ENCODE data around the gene PTBP1. TPM values are rescaled to one million over a fixed set of nuclear protein-coding genes. Genes with fewer than 3 reads are reported as not detected.

The PTBP1 gene
- total RNA-seq, 1 donor from 2014 or later = 386 TPM

DNA sequence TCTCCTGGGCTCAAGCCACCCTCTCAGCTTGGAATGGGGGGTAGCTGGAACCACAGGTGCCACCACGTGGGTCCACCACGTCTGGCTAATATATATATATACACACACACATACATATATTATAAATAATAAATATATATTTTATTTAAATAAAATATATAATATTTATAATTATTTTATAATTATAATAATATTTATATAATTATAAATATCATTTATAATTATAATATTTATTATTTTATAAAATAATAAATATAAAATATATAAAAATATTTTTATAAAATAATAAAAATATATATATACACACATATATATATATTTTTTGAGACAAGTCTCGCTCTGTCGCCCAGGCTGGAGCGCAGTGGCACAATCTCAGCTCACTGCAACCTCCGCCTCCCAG is 57.3 kb downstream of the PTBP1 start:
- H3K27ac Mint-ChIP-seq (ENCODE audit: unreplicated experiment) = no peak overlapping the region
- H3K36me3 Mint-ChIP-seq (ENCODE audit: low read depth, unreplicated experiment) = no peaks in the 10 kb centered on the region
- no peak for TF ChIP-seq EZH2 (IDR thresholded peaks at IDR 0.05; ENCODE audit: insufficient read depth, low read length)
- TF ChIP-seq, protein P1, sequence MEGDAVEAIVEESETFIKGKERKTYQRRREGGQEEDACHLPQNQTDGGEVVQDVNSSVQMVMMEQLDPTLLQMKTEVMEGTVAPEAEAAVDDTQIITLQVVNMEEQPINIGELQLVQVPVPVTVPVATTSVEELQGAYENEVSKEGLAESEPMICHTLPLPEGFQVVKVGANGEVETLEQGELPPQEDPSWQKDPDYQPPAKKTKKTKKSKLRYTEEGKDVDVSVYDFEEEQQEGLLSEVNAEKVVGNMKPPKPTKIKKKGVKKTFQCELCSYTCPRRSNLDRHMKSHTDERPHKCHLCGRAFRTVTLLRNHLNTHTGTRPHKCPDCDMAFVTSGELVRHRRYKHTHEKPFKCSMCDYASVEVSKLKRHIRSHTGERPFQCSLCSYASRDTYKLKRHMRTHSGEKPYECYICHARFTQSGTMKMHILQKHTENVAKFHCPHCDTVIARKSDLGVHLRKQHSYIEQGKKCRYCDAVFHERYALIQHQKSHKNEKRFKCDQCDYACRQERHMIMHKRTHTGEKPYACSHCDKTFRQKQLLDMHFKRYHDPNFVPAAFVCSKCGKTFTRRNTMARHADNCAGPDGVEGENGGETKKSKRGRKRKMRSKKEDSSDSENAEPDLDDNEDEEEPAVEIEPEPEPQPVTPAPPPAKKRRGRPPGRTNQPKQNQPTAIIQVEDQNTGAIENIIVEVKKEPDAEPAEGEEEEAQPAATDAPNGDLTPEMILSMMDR (IDR thresholded peaks at IDR 0.05; ENCODE audit: insufficient read depth, low read depth, low read length) = no peak
- Histone ChIP-seq H3K27me3 (ENCODE audit: insufficient read depth, low read length) (no peaks in the 10 kb centered on the region), H3K36me3 (ENCODE audit: insufficient read depth, low read length) (no peaks in the 10 kb centered on the region), H2AFZ (ENCODE audit: low read depth, low read length) (no peak overlapping the region), H3K4me2 (ENCODE audit: low read length) (no peak overlapping the region), H3K9me3 (ENCODE audit: insufficient read depth, low read depth, low read length) (no peaks in the 10 kb centered on the region), H4K20me1 (ENCODE audit: insufficient read depth, low read length) (no peaks in the 10 kb centered on the region), H3K9ac (ENCODE audit: low read length) (no peak overlapping the region), H3K4me3 (ENCODE audit: insufficient read depth, low read depth, low read length) (no peak overlapping the region), H3K4me1 (ENCODE audit: insufficient read depth, low read length) (no peaks in the 10 kb centered on the region), H3K27ac (ENCODE audit: low read depth, low read length) (no peak overlapping the region), H3K79me2 (ENCODE audit: insufficient read depth, low read length) (no peaks in the 10 kb centered on the region)
- peaks cover 10% of the 10 kb centered on the region for H3K27me3 Mint-ChIP-seq (ENCODE audit: low read depth, unreplicated experiment)
- H3K4me3 Mint-ChIP-seq (ENCODE audit: unreplicated experiment) = no peak overlapping the region
- H3K9me3 Mint-ChIP-seq (ENCODE audit: unreplicated experiment) = no peaks in the 10 kb centered on the region
- FAIRE-seq (no peak), DNase-seq (ENCODE audit: low read depth) (no peak)
- no peaks in the 10 kb centered on the region for H3K4me1 Mint-ChIP-seq (ENCODE audit: low read depth, unreplicated experiment)

DNA sequence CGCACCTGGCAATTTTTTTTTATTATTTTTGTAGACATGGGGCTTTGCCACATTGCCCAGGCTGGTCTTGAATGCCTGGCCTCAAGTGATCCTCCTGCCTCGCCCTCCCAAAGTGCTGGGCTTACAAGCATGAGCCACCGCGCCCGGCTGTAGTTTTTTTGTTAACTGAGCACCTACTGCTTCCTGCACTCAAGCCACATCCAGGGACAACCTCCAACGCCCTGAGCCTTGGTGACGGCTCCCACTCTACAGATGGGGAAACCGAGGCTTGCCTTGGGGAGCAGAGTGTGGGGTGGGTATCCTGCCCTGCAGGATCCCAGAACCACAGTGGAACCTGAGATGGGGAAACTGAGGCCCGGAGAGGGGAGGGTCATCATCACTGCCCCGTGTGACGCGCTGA is 57.9 kb downstream of the PTBP1 start:
- FAIRE-seq (no peak), DNase-seq (ENCODE audit: low read depth) (no peak)
- TF ChIP-seq, protein P1 (IDR thresholded peaks at IDR 0.05; ENCODE audit: insufficient read depth, low read depth, low read length) = no peak
- no peak for TF ChIP-seq EZH2 (IDR thresholded peaks at IDR 0.05; ENCODE audit: insufficient read depth, low read length)
- peaks cover 3% of the 10 kb centered on the region for H3K27me3 ChIP-seq (ENCODE audit: insufficient read depth, low read length)
- H3K9me3 ChIP-seq (ENCODE audit: insufficient read depth, low read depth, low read length) = no peaks in the 10 kb centered on the region
- no peak overlapping the region for H3K4me3 Mint-ChIP-seq (ENCODE audit: unreplicated experiment)
- H3K4me2 ChIP-seq (ENCODE audit: low read length) = no peak overlapping the region
- H3K36me3 ChIP-seq (ENCODE audit: insufficient read depth, low read length) = no peaks in the 10 kb centered on the region
- H3K9ac ChIP-seq (ENCODE audit: low read length) = no peak overlapping the region
- no peak overlapping the region for H3K27ac ChIP-seq (ENCODE audit: low read depth, low read length)
- H3K4me3 ChIP-seq (ENCODE audit: insufficient read depth, low read depth, low read length) = no peak overlapping the region
- H3K79me2 ChIP-seq (ENCODE audit: insufficient read depth, low read length) = no peaks in the 10 kb centered on the region
- H4K20me1 ChIP-seq (ENCODE audit: insufficient read depth, low read length) = no peaks in the 10 kb centered on the region
- no peak overlapping the region for H2AFZ ChIP-seq (ENCODE audit: low read depth, low read length)
- H3K9me3 Mint-ChIP-seq (ENCODE audit: unreplicated experiment) = no peaks in the 10 kb centered on the region
- no peaks in the 10 kb centered on the region for H3K4me1 ChIP-seq (ENCODE audit: insufficient read depth, low read length)
- peaks cover 15% of the 10 kb centered on the region for H3K27me3 Mint-ChIP-seq (ENCODE audit: low read depth, unreplicated experiment)
- no peaks in the 10 kb centered on the region for H3K36me3 Mint-ChIP-seq (ENCODE audit: low read depth, unreplicated experiment)
- no peak overlapping the region for H3K27ac Mint-ChIP-seq (ENCODE audit: unreplicated experiment)
- H3K4me1 Mint-ChIP-seq (ENCODE audit: low read depth, unreplicated experiment) = no peaks in the 10 kb centered on the region

DNA sequence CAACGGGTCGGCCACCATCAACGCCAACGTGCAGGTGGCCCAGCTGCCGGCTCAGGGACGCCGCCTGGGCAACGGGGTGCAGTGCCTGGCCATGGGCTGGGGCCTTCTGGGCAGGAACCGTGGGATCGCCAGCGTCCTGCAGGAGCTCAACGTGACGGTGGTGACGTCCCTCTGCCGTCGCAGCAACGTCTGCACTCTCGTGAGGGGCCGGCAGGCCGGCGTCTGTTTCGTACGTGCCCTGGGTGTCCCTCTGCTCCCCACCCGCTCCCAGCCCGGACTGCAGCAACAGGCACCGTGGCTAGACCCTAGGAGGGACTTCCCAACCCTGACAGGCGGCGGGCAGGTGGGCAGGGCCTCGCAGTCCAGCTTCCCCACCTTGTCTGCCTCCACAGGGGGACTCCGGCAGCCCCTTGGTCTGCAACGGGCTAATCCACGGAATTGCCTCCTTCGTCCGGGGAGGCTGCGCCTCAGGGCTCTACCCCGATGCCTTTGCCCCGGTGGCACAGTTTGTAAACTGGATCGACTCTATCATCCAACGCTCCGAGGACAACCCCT is 58.4 kb downstream of the PTBP1 start:
- TF ChIP-seq, protein P1 (IDR thresholded peaks at IDR 0.05; ENCODE audit: insufficient read depth, low read depth, low read length) = no peak
- H3K27me3 Mint-ChIP-seq (ENCODE audit: low read depth, unreplicated experiment) = peaks cover 13% of the 10 kb centered on the region
- no peaks in the 10 kb centered on the region for H3K36me3 ChIP-seq (ENCODE audit: insufficient read depth, low read length)
- H3K4me3 Mint-ChIP-seq (ENCODE audit: unreplicated experiment) = no peak overlapping the region
- peaks cover 3% of the 10 kb centered on the region for H3K27me3 ChIP-seq (ENCODE audit: insufficient read depth, low read length)
- DNase-seq (ENCODE audit: low read depth) (no peak), FAIRE-seq (no peak)
- no peak overlapping the region for H2AFZ ChIP-seq (ENCODE audit: low read depth, low read length)
- H3K9ac ChIP-seq (ENCODE audit: low read length) = no peak overlapping the region
- H3K4me3 ChIP-seq (ENCODE audit: insufficient read depth, low read depth, low read length) = no peak overlapping the region
- no peak overlapping the region for H3K4me2 ChIP-seq (ENCODE audit: low read length)
- H3K36me3 Mint-ChIP-seq (ENCODE audit: low read depth, unreplicated experiment) = no peaks in the 10 kb centered on the region
- no peaks in the 10 kb centered on the region for H3K9me3 Mint-ChIP-seq (ENCODE audit: unreplicated experiment)
- H3K9me3 ChIP-seq (ENCODE audit: insufficient read depth, low read depth, low read length) = no peaks in the 10 kb centered on the region
- no peak overlapping the region for H3K27ac Mint-ChIP-seq (ENCODE audit: unreplicated experiment)
- H3K4me1 ChIP-seq (ENCODE audit: insufficient read depth, low read length) = no peaks in the 10 kb centered on the region
- H3K4me1 Mint-ChIP-seq (ENCODE audit: low read depth, unreplicated experiment) = no peaks in the 10 kb centered on the region
- H4K20me1 ChIP-seq (ENCODE audit: insufficient read depth, low read length) = no peaks in the 10 kb centered on the region
- no peak overlapping the region for H3K27ac ChIP-seq (ENCODE audit: low read depth, low read length)
- no peaks in the 10 kb centered on the region for H3K79me2 ChIP-seq (ENCODE audit: insufficient read depth, low read length)

All from astrocyte (in vitro differentiated cells and primary cell).